H1 (cell line): Measurements from ENCODE around the gene HBS1L. TPM values are rescaled to one million over a fixed set of nuclear protein-coding genes. Genes with fewer than 3 reads are reported as not detected.

ENCODE experiments used
- CTCF ChIA-PET: fragments of 300-600 bp; sonication (Branson Sonifier 250); formaldehyde crosslinking; loops from one replicate; lab custom pipeline; 2021; ENCODE audit not compliant: partially characterized antibody; lab: Charles Lee
- POLR2A ChIA-PET: fragments of 300-600 bp; sonication (Branson Sonifier 250); formaldehyde crosslinking; loops from one replicate; lab custom pipeline; 2021; ENCODE audit warnings: inconsistent platforms; ENCODE audit not compliant: partially characterized antibody; lab: Charles Lee
- DNase-seq, 2 experiments: peaks; one replicate each; pipeline versions ENCODE4 v3.0.0 to v3.0.0-alpha.2; 2010 to 2022; ENCODE audit warnings: low spot score in 2 of 2, low read depth in 1 of 2, mixed read lengths in 1 of 2
- FAIRE-seq: peaks from 2 replicates; lab custom pipeline; 2011; peaks lifted over from hg19 to GRCh38; lab: Jason Lieb, UNC
- H2AFZ ChIP-seq: 2 replicates; pipeline ENCODE4 v1.8.1; 2012; ENCODE audit warnings: low read length, inconsistent platforms
- H2AK5ac ChIP-seq: 2 replicates; pipeline ENCODE4 v1.6.1; 2013; ENCODE audit warnings: low read depth, low read length
- H2BK120ac ChIP-seq: replicated peaks from 2 replicates; pipeline ENCODE3; 2013; ENCODE audit warnings: low read depth, low read length, inconsistent platforms
- H2BK12ac ChIP-seq: 2 replicates; pipeline ENCODE4 v1.6.1; 2013; ENCODE audit warnings: low read depth, low read length
- H2BK15ac ChIP-seq: 2 replicates; pipeline ENCODE4 v1.6.1; 2013; ENCODE audit warnings: low read length
- H2BK20ac ChIP-seq: 2 replicates; pipeline ENCODE4 v1.6.1; 2013; ENCODE audit warnings: low read length
- H2BK5ac ChIP-seq: 2 replicates; pipeline ENCODE4 v1.6.1; 2013; ENCODE audit warnings: low read depth, low read length
- H3K14ac ChIP-seq: 2 replicates; pipeline ENCODE4 v1.6.1; 2013; ENCODE audit warnings: inconsistent platforms; ENCODE audit not compliant: insufficient read length
- H3K18ac ChIP-seq: 2 replicates; pipeline ENCODE4 v1.6.1; 2013; ENCODE audit warnings: low read length; ENCODE audit errors: extremely low read depth
- H3K23ac ChIP-seq: 2 replicates; pipeline ENCODE4 v1.6.1; 2013; ENCODE audit warnings: inconsistent platforms; ENCODE audit not compliant: insufficient read length
- H3K23me2 ChIP-seq: 2 replicates; pipeline ENCODE4 v1.6.1; 2013; ENCODE audit warnings: low read depth, low read length
- H3K27ac ChIP-seq: 2 replicates; pipeline ENCODE4 v1.6.1; 2011; ENCODE audit warnings: low read depth, low read length, inconsistent platforms
- H3K27me3 ChIP-seq, 4 experiments: replicated peaks in 1 of 4; 1 replicate in 1 of 4; 2 replicates in 3 of 4; pipeline versions ENCODE4 v1.6.1 to v1.8.1; 2011 to 2013; ENCODE audit warnings: low read length in 3 of 4, mild to moderate bottlenecking in 3 of 4, inconsistent platforms in 2 of 4, mixed read lengths in 2 of 4, moderate library complexity in 1 of 4; ENCODE audit not compliant: control insufficient read depth in 3 of 4, insufficient read depth in 3 of 4; ENCODE audit errors: extremely low read depth in 1 of 4
- H3K36me3 ChIP-seq, 4 experiments: 2 replicates each; pipeline versions ENCODE4 v1.6.1 to v1.8.1; 2011 to 2013; ENCODE audit warnings: mild to moderate bottlenecking in 4 of 4, low read length in 3 of 4, moderate library complexity in 2 of 4, control low read depth in 1 of 4, inconsistent platforms in 1 of 4; ENCODE audit not compliant: insufficient read depth in 4 of 4, control insufficient read depth in 2 of 4
- H3K4ac ChIP-seq: replicated peaks from 2 replicates; pipeline ENCODE3; 2013; ENCODE audit warnings: low read length, low read depth, mixed read lengths, inconsistent platforms; ENCODE audit not compliant: insufficient read length
- H3K4me1 ChIP-seq, 4 experiments: replicated peaks in 1 of 4; 1 replicate in 1 of 4; 2 replicates in 3 of 4; pipeline versions ENCODE4 v1.6.1 to v1.8.1; 2011 to 2013; ENCODE audit warnings: low read length in 3 of 4, inconsistent platforms in 2 of 4, mixed read lengths in 1 of 4; ENCODE audit not compliant: insufficient read depth in 4 of 4, control insufficient read depth in 3 of 4
- H3K4me2 ChIP-seq, 2 experiments: 2 replicates each; pipeline versions ENCODE4 v1.6.1 to v1.8.1; 2011 to 2013; ENCODE audit warnings: low read depth in 2 of 2, low read length in 2 of 2, control low read depth in 1 of 2, inconsistent platforms in 1 of 2, mild to moderate bottlenecking in 1 of 2; ENCODE audit not compliant: insufficient read depth in 1 of 2
- H3K4me3 ChIP-seq, 4 experiments: fragments of 200-600, 300-600 bp in 1 of 4; sonication (generic), shearing (Covaris generic), sonication (Bioruptor Twin) in 1 of 4; 2 replicates each; pipeline versions ENCODE4 v1.5.1 to v1.8.1; 2011 to 2016; ENCODE audit warnings: low read length in 4 of 4, low read depth in 3 of 4, control low read depth in 2 of 4, inconsistent platforms in 2 of 4, mild to moderate bottlenecking in 2 of 4, mixed read lengths in 1 of 4, moderate library complexity in 1 of 4; ENCODE audit not compliant: insufficient read depth in 2 of 4; ENCODE audit errors: extremely low read depth in 1 of 4
- H3K56ac ChIP-seq: replicated peaks from 2 replicates; pipeline ENCODE3; 2013; ENCODE audit warnings: low read depth, mild to moderate bottlenecking, mixed read lengths, low read length, inconsistent platforms; ENCODE audit not compliant: insufficient read length
- H3K79me1 ChIP-seq: 2 replicates; pipeline ENCODE4 v1.6.1; 2013; ENCODE audit warnings: low read depth, low read length, control low read depth
- H3K79me2 ChIP-seq, 2 experiments: 2 replicates each; pipeline versions ENCODE4 v1.6.1 to v1.8.1; 2012 to 2013; ENCODE audit warnings: low read length in 2 of 2, mild to moderate bottlenecking in 2 of 2, inconsistent platforms in 1 of 2; ENCODE audit not compliant: insufficient read depth in 2 of 2, control insufficient read depth in 1 of 2
- H3K9ac ChIP-seq, 4 experiments: replicated peaks in 1 of 4; 1 replicate in 1 of 4; 2 replicates in 3 of 4; pipeline versions ENCODE4 v1.6.1 to v1.8.1; 2011 to 2013; ENCODE audit warnings: low read depth in 3 of 4, low read length in 3 of 4, control low read depth in 2 of 4, mild to moderate bottlenecking in 2 of 4, moderate library complexity in 2 of 4, inconsistent platforms in 1 of 4; ENCODE audit errors: extremely low read depth in 1 of 4
- H3K9me3 ChIP-seq, 2 experiments: 2 replicates each; pipeline versions ENCODE4 v1.6.1 to v1.8.1; 2012 to 2013; ENCODE audit warnings: mild to moderate bottlenecking in 2 of 2, moderate library complexity in 2 of 2, control low read depth in 1 of 2, inconsistent platforms in 1 of 2, low read depth in 1 of 2, low read length in 1 of 2, mixed read lengths in 1 of 2; ENCODE audit not compliant: insufficient read depth in 2 of 2
- H4K20me1 ChIP-seq, 2 experiments: replicated peaks in 1 of 2; 2 replicates each; pipeline versions ENCODE3 to v1.8.1; 2011 to 2013; ENCODE audit warnings: inconsistent platforms in 2 of 2, low read length in 2 of 2, mild to moderate bottlenecking in 1 of 2; ENCODE audit not compliant: insufficient read depth in 2 of 2, control insufficient read depth in 1 of 2
- H4K5ac ChIP-seq: 2 replicates; pipeline ENCODE4 v1.6.1; 2013; ENCODE audit warnings: low read length, low read depth, mixed read lengths, inconsistent platforms; ENCODE audit not compliant: insufficient read length
- H4K8ac ChIP-seq: 2 replicates; pipeline ENCODE4 v1.8.0; 2013; ENCODE audit warnings: mild to moderate bottlenecking, moderate library complexity, low read length, inconsistent platforms; ENCODE audit not compliant: insufficient read depth; ENCODE audit errors: extremely low read depth
- H4K91ac ChIP-seq: replicated peaks from 2 replicates; pipeline ENCODE3; 2013; ENCODE audit warnings: low read length, mixed read lengths, inconsistent platforms; ENCODE audit not compliant: insufficient read length
- SIN3A ChIP-seq, 2 experiments: IDR thresholded peaks in 1 of 2; conservative IDR thresholded peaks in 1 of 2; 2 replicates each; pipeline ENCODE4 v1.6.1; 2011 to 2012; ENCODE audit warnings: low read length in 2 of 2, improper control_type of control experiment in 1 of 2, low read depth in 1 of 2, mild to moderate bottlenecking in 1 of 2
- WGBS, 2 experiments: shearing (Covaris generic) in 1 of 2; methylation state at CpG; one replicate each; pipeline versions ENCODE4 v1.1.6 to v1.1.7; 2013 to 2015; ENCODE audit warnings: low lambda C conversion rate in 2 of 2, mixed read lengths in 2 of 2, inconsistent platforms in 1 of 2, low coverage in 1 of 2, missing lambda C conversion rate in 1 of 2; ENCODE audit not compliant: insufficient replicate concordance in 2 of 2, insufficient coverage in 1 of 2, insufficient read length in 1 of 2; ENCODE audit errors: extremely low coverage in 1 of 2, missing lambda C conversion rate in 1 of 2; 5-methylcytosine and 5-hydroxymethylcytosine counted together
- polyA plus RNA-seq, 7 experiments: library from polyadenylated mRNA; depleted of rRNA in 3 of 7; stranded (reverse) in 5 of 7; unstranded in 2 of 7; fragments of >200 nt in 5 of 7; fragments of 200-250 nt in 2 of 7; gene quantifications; 1 replicate in 5 of 7; 2 replicates in 1 of 7; 4 replicates in 1 of 7; pipeline versions ENCODE4 v1.2.1 to v1.2.3, GENCODE V29; 2011 to 2013; ENCODE audit warnings: missing spikeins in 2 of 7, mixed read lengths in 2 of 7
- total RNA-seq: library from RNA; stranded (reverse); fragmentation: NEBNext Ultra II Directional; extraction: Animal tissue kit (Norgen Biotek cat#: 25700); gene quantifications from 2 replicates; pipeline ENCODE4 v1.2.1, GENCODE V29; 2021

The HBS1L gene
- total and polyA plus RNA-seq, 2 of the 8 experiments (the other 6 are each of a cell fraction or from before 2014, with no cell fraction given), result 28.1 to 97.1 TPM

GRCh38 chr6:135053406-135053805, 1.2 kb downstream of the HBS1L start:
- 77% methylated on average over 2 of the region's 2 CpGs; no CpG with 5 or more reads in 1 of the 2 experiments for whole genome bisulfite sequencing, 2 experiments
- FAIRE-seq, result no peak
- no peaks in the 10 kb centered on the region for H4K20me1 ChIP-seq
- no peak overlapping the region for H2BK5ac ChIP-seq
- peaks cover 6% of the 10 kb centered on the region; the same call in 1 of the 2 replicates for H3K23me2 ChIP-seq
- no peak overlapping the region for H3K14ac ChIP-seq
- H2AK5ac ChIP-seq, result no peak overlapping the region
- DNase-seq, result no peak
- H4K91ac ChIP-seq, result no peak overlapping the region
- no peak overlapping the region for H2BK15ac ChIP-seq
- H3K27me3 ChIP-seq, result no peaks in the 10 kb centered on the region
- no peaks in the 10 kb centered on the region for H3K9me3 ChIP-seq
- no peak overlapping the region for H3K56ac ChIP-seq
- peaks cover 3 to 7% (median 6%) of the 10 kb centered on the region in 4 experiments; a peak in 4 of 8 replicates for H3K36me3 ChIP-seq
- peaks cover 0 to 2% (median 1%) of the 10 kb centered on the region in 4 experiments; a peak in 4 of 7 replicates for H3K4me1 ChIP-seq
- POLR2A ChIA-PET, result interaction anchor here (0.9 to 2.3 kb wide), 3 partner anchors 10 to 35 kb away, joined by 3 to 6 read pairs (median 4); no protein-coding TSS in a partner anchor
- peaks cover 2% of the 10 kb centered on the region; the same call in 1 of the 2 replicates for H3K79me1 ChIP-seq
- no peak overlapping the region for H3K27ac ChIP-seq
- no peak for TF ChIP-seq SIN3A (conservative IDR thresholded peaks at IDR 0.05 in 1 of 2, IDR thresholded peaks at IDR 0.05 in 1 of 2; ENCODE audit: low read depth in 1 of 2, low read length in 2 of 2)
- H3K18ac ChIP-seq, result no peak overlapping the region
- no peak overlapping the region for H2AFZ ChIP-seq
- H4K8ac ChIP-seq, result no peak overlapping the region
- H3K4me3 ChIP-seq, result peak overlapping the region; percentile 12 to 99 (median 87); a peak in 7 of 8 replicates
- no peak overlapping the region for H2BK120ac ChIP-seq
- CTCF ChIA-PET, result interaction anchor here (1.0 kb wide), 1 partner anchor 32 kb away, joined by 5 read pairs; no protein-coding TSS in a partner anchor
- H3K79me2 ChIP-seq, result peaks cover 24 to 60% of the 10 kb centered on the region in 2 experiments
- no peak overlapping the region for H4K5ac ChIP-seq
- peak overlapping the region; percentile 48 to 91 for H3K4me2 ChIP-seq
- H3K9ac ChIP-seq, result peak overlapping the region in 1 of 4 experiments; percentile 65; a peak in 1 of 7 replicates
- H2BK20ac ChIP-seq, result no peak overlapping the region
- H3K4ac ChIP-seq, result no peak overlapping the region
- no peak overlapping the region for H2BK12ac ChIP-seq
- no peak overlapping the region for H3K23ac ChIP-seq
